Trophoblast cell (in vitro differentiated cells and primary cell): ENCODE data around the gene COL4A1.

ENCODE experiments used
- DNase-seq, 2 donors: peaks; one replicate each; pipeline ENCODE4 v3.0.0-alpha.2; 2016
- H2AFZ ChIP-seq: 2 replicates; pipeline ENCODE4 v1.6.1; 2013; ENCODE audit warnings: low read length, moderate library complexity, mild to moderate bottlenecking; ENCODE audit not compliant: insufficient read depth, poor library complexity
- H2AK5ac ChIP-seq: 2 replicates; pipeline ENCODE4 v1.6.1; 2013; ENCODE audit warnings: mild to moderate bottlenecking, low read length
- H2BK120ac ChIP-seq: 2 replicates; pipeline ENCODE4 v1.6.1; 2013; ENCODE audit warnings: low read length, mild to moderate bottlenecking, moderate library complexity; ENCODE audit not compliant: insufficient read depth, poor library complexity
- H2BK12ac ChIP-seq: 2 replicates; pipeline ENCODE4 v1.6.1; 2013; ENCODE audit warnings: mild to moderate bottlenecking, low read length, moderate library complexity
- H2BK5ac ChIP-seq: 2 replicates; pipeline ENCODE4 v1.6.1; 2013; ENCODE audit warnings: low read length, low read depth, moderate library complexity, mild to moderate bottlenecking; ENCODE audit not compliant: poor library complexity
- H3K14ac ChIP-seq: 2 replicates; pipeline ENCODE4 v1.6.1; 2013; ENCODE audit warnings: mild to moderate bottlenecking, low read length
- H3K18ac ChIP-seq: 2 replicates; pipeline ENCODE4 v1.6.1; 2013; ENCODE audit warnings: mild to moderate bottlenecking, low read length
- H3K23ac ChIP-seq: 2 replicates; pipeline ENCODE4 v1.6.1; 2013; ENCODE audit warnings: low read length
- H3K27ac ChIP-seq: 2 replicates; pipeline ENCODE4 v1.5.1; 2013; ENCODE audit warnings: low read depth, mild to moderate bottlenecking, inconsistent platforms, low read length, moderate library complexity
- H3K27me3 ChIP-seq: 2 replicates; pipeline ENCODE4 v1.6.1; 2013; ENCODE audit warnings: inconsistent platforms, mild to moderate bottlenecking, low read length, moderate library complexity; ENCODE audit not compliant: insufficient read depth
- H3K36me3 ChIP-seq, 2 experiments: 1 replicate in 1 of 2; 2 replicates in 1 of 2; pipeline ENCODE4 v1.6.1; 2013; ENCODE audit warnings: low read length in 2 of 2, mild to moderate bottlenecking in 2 of 2, moderate library complexity in 1 of 2; ENCODE audit not compliant: insufficient read depth in 2 of 2, control insufficient read depth in 1 of 2
- H3K4ac ChIP-seq: 2 replicates; pipeline ENCODE4 v1.6.1; 2013; ENCODE audit warnings: low read depth, mild to moderate bottlenecking, low read length, moderate library complexity
- H3K4me1 ChIP-seq, 2 experiments: 1 replicate in 1 of 2; 2 replicates in 1 of 2; pipeline ENCODE4 v1.6.1; 2013; ENCODE audit warnings: low read length in 2 of 2, mild to moderate bottlenecking in 2 of 2, moderate library complexity in 1 of 2; ENCODE audit not compliant: insufficient read depth in 2 of 2, control insufficient read depth in 1 of 2
- H3K4me2 ChIP-seq: 2 replicates; pipeline ENCODE4 v1.6.1; 2013; ENCODE audit warnings: inconsistent platforms, mild to moderate bottlenecking, low read length, moderate library complexity
- H3K4me3 ChIP-seq: 2 replicates; pipeline ENCODE4 v1.5.1; 2013; ENCODE audit warnings: mild to moderate bottlenecking, low read depth, low read length, inconsistent platforms
- H3K79me1 ChIP-seq: one replicate; pipeline ENCODE4 v1.6.1; 2013; ENCODE audit warnings: low read length
- H3K79me2 ChIP-seq: 2 replicates; pipeline ENCODE4 v1.6.1; 2013; ENCODE audit warnings: low read length, mild to moderate bottlenecking; ENCODE audit not compliant: control insufficient read depth, insufficient read depth, poor library complexity
- H3K9ac ChIP-seq: 2 replicates; pipeline ENCODE4 v1.6.1; 2013; ENCODE audit warnings: mild to moderate bottlenecking, low read length
- H3K9me3 ChIP-seq: 2 replicates; pipeline ENCODE4 v1.6.1; 2013; ENCODE audit warnings: low read depth, mild to moderate bottlenecking, control low read depth, inconsistent platforms, low read length; ENCODE audit not compliant: insufficient read depth
- H4K12ac ChIP-seq: 2 replicates; pipeline ENCODE4 v1.6.1; 2013; ENCODE audit warnings: low read depth, mild to moderate bottlenecking, low read length, moderate library complexity
- H4K8ac ChIP-seq: 2 replicates; pipeline ENCODE4 v1.6.1; 2013; ENCODE audit warnings: low read depth, mild to moderate bottlenecking, low read length, moderate library complexity
- H4K91ac ChIP-seq: one replicate; pipeline ENCODE4 v1.6.1; 2013; ENCODE audit warnings: low read depth, mild to moderate bottlenecking, low read length, moderate library complexity
- WGBS: extraction: QIAGEN DNeasy Blood & Tissue Kit; methylation state at CpG from one replicate; pipeline ENCODE4 v1.1.7; 2013; ENCODE audit warnings: missing lambda C conversion rate; ENCODE audit not compliant: insufficient read length, insufficient coverage; ENCODE audit errors: extremely low coverage; 5-methylcytosine and 5-hydroxymethylcytosine counted together

Gene COL4A1

GRCh38 chr13:110136660-110137585, 170.0 kb downstream of the COL4A1 start:
- Histone ChIP-seq H4K12ac (no peak overlapping the region), H3K9me3 (peaks cover 1% of the 10 kb centered on the region), H3K4me3 (no peak overlapping the region), H2BK5ac (no peak overlapping the region), H2BK120ac (no peak overlapping the region), H3K4ac (no peak overlapping the region), H3K36me3 (no peaks in the 10 kb centered on the region), H3K27ac (no peak overlapping the region), H3K79me2 (peaks cover 3% of the 10 kb centered on the region), H3K18ac (no peak overlapping the region), H3K9ac (no peak overlapping the region), H4K91ac (no peak overlapping the region), H3K79me1 (peaks cover 3% of the 10 kb centered on the region), H2BK12ac (no peak overlapping the region), H3K27me3 (no peaks in the 10 kb centered on the region), H3K14ac (no peak overlapping the region), H2AK5ac (no peak overlapping the region), H3K4me1 (peaks cover 3 to 9% of the 10 kb centered on the region in 2 experiments), H4K8ac (no peak overlapping the region), H3K4me2 (no peak overlapping the region), H2AFZ (no peak overlapping the region), H3K23ac (no peak overlapping the region)
- no CpG with 5 or more reads among the region's 16 CpGs for WGBS
- no peak for DNase-seq

- no peak overlapping the region for H2AK5ac ChIP-seq
- H3K9me3 ChIP-seq: peaks cover 1% of the 10 kb centered on the region
- no peak for DNase-seq
- H3K4me2 ChIP-seq: no peak overlapping the region
- peaks cover 3% of the 10 kb centered on the region for H3K79me2 ChIP-seq
- no peaks in the 10 kb centered on the region for H3K36me3 ChIP-seq
- H2BK12ac ChIP-seq: no peak overlapping the region
- no peak overlapping the region for H3K18ac ChIP-seq
- H3K4ac ChIP-seq: no peak overlapping the region
- no peak overlapping the region for H3K14ac ChIP-seq
- peaks cover 3% of the 10 kb centered on the region for H3K79me1 ChIP-seq
- no peak overlapping the region for H2AFZ ChIP-seq
- no peak overlapping the region for H3K9ac ChIP-seq
- H4K8ac ChIP-seq: no peak overlapping the region
- no peaks in the 10 kb centered on the region for H3K27me3 ChIP-seq
- no peak overlapping the region for H3K23ac ChIP-seq
- no peak overlapping the region for H4K91ac ChIP-seq
- WGBS: no CpG with 5 or more reads among the region's 5 CpGs
- H3K4me1 ChIP-seq: peaks cover 3 to 9% of the 10 kb centered on the region in 2 experiments
- no peak overlapping the region for H2BK5ac ChIP-seq
- no peak overlapping the region for H4K12ac ChIP-seq
- H3K27ac ChIP-seq: no peak overlapping the region
- H2BK120ac ChIP-seq: no peak overlapping the region
- H3K4me3 ChIP-seq: no peak overlapping the region
Observed at GRCh38 chr13:110135977-110136597, 170.9 kb downstream of the COL4A1 start.

- Histone ChIP-seq H4K8ac (no peak overlapping the region), H2BK120ac (no peak overlapping the region), H3K4me1 (peaks cover 3 to 9% of the 10 kb centered on the region in 2 experiments), H4K12ac (no peak overlapping the region), H3K4me3 (no peak overlapping the region), H2BK12ac (no peak overlapping the region), H3K4me2 (no peak overlapping the region), H3K79me2 (peaks cover 3% of the 10 kb centered on the region), H3K18ac (no peak overlapping the region), H3K36me3 (no peaks in the 10 kb centered on the region), H3K79me1 (peaks cover 3% of the 10 kb centered on the region), H2AFZ (no peak overlapping the region), H3K27ac (no peak overlapping the region), H3K23ac (no peak overlapping the region), H4K91ac (no peak overlapping the region), H2BK5ac (no peak overlapping the region), H3K14ac (no peak overlapping the region), H3K9me3 (peaks cover 1% of the 10 kb centered on the region), H3K4ac (no peak overlapping the region), H2AK5ac (no peak overlapping the region), H3K9ac (no peak overlapping the region), H3K27me3 (no peaks in the 10 kb centered on the region)
- WGBS: no CpG with 5 or more reads among the region's 8 CpGs
- no peak for DNase-seq
Observed at GRCh38 chr13:110134801-110135200, 172.2 kb downstream of the COL4A1 start.

GRCh38 chr13:110133425-110134235, 173.3 kb downstream of the COL4A1 start:
- H3K27me3 ChIP-seq: no peaks in the 10 kb centered on the region
- no peak overlapping the region for H3K23ac ChIP-seq
- H2BK120ac ChIP-seq: no peak overlapping the region
- H3K36me3 ChIP-seq: no peaks in the 10 kb centered on the region
- no peak overlapping the region for H4K12ac ChIP-seq
- no peak for DNase-seq
- WGBS: no CpG with 5 or more reads among the region's 10 CpGs
- H2AFZ ChIP-seq: no peak overlapping the region
- H3K79me1 ChIP-seq: peaks cover 2% of the 10 kb centered on the region
- no peak overlapping the region for H3K9ac ChIP-seq
- no peak overlapping the region for H3K4me3 ChIP-seq
- no peak overlapping the region for H4K91ac ChIP-seq
- peaks cover 2 to 6% of the 10 kb centered on the region in 2 experiments for H3K4me1 ChIP-seq
- no peak overlapping the region for H3K4me2 ChIP-seq
- peaks cover 2% of the 10 kb centered on the region for H3K79me2 ChIP-seq
- H3K18ac ChIP-seq: no peak overlapping the region
- H2BK12ac ChIP-seq: no peak overlapping the region
- no peaks in the 10 kb centered on the region for H3K9me3 ChIP-seq
- no peak overlapping the region for H3K4ac ChIP-seq
- no peak overlapping the region for H4K8ac ChIP-seq
- no peak overlapping the region for H3K14ac ChIP-seq
- no peak overlapping the region for H2BK5ac ChIP-seq
- H2AK5ac ChIP-seq: no peak overlapping the region
- no peak overlapping the region for H3K27ac ChIP-seq
